Measurements from ENCODE around the gene CDX1. TPM values are rescaled to one million over a fixed set of nuclear protein-coding genes. Genes with fewer than 3 reads are reported as not detected.

The CDX1 gene
- total RNA-seq, 1 experiment from 2014 or later: not detected

DNA sequence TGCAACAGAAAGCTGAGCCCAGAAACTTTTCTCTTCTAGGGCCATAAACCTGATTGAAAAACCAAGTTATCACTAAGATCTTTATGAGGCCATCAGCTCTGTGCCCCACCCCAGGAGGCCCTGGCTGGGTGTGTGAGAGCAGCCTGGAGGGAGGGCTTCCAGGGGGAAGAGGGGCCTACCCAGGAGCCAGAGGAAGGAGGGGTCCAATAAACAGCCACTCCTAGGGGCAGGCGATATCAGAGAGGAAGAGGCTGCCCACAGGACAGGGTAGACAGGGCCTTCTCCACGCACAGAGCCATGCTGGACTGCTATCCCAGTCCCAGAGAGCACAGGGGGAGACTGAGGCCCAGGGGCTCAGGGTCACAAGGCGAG is 4.5 kb upstream of the CDX1 start:
- DNase-seq (ENCODE audit: low read depth): no peak

DNA sequence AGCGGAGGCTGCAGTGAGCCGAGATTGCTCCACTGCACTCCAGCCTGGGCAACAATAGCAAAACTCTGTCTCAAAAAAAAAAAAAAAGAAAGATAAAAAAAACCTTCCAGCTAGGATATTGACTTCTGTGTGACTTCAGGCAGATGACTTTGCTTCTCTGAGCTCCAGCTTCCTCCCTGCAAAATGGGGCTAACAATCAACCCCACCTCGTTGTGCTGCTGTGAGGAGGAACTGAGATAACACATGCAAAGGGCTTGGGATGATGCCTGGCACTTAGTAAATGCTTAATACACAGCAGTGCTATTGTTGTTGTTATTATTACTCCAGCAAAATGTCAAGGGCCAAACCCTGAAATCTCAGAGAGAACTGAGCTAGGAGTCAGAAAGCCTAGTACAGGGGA is 3.5 kb upstream of the CDX1 start:
- DNase-seq (ENCODE audit: low read depth): no peak

DNA sequence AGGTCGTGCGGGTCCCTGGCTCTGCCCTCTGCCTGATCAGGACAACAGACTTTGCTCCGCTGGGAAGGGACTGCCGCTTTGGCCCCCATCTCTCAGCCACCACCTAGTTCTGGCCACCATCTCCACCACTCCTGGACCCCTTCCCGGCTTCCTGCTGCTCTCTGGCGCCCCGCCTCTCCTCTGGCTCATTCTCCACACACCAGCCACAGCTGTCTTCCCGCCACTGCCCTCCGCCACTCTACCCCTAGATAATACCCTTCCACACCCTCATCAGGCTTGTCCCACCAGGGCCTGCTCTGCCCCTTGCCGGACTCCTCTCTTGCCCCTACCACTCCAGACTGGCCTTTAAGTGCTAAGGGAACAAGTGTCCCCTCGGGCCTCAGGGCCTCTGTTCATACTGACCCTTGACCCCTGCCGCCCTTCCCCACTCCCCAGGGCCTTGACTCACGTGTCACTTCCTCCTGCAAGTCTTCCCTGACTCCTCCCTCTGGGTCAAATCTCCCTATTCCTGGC is 3.0 kb upstream of the CDX1 start:
- no peak for DNase-seq (ENCODE audit: low read depth)

DNA sequence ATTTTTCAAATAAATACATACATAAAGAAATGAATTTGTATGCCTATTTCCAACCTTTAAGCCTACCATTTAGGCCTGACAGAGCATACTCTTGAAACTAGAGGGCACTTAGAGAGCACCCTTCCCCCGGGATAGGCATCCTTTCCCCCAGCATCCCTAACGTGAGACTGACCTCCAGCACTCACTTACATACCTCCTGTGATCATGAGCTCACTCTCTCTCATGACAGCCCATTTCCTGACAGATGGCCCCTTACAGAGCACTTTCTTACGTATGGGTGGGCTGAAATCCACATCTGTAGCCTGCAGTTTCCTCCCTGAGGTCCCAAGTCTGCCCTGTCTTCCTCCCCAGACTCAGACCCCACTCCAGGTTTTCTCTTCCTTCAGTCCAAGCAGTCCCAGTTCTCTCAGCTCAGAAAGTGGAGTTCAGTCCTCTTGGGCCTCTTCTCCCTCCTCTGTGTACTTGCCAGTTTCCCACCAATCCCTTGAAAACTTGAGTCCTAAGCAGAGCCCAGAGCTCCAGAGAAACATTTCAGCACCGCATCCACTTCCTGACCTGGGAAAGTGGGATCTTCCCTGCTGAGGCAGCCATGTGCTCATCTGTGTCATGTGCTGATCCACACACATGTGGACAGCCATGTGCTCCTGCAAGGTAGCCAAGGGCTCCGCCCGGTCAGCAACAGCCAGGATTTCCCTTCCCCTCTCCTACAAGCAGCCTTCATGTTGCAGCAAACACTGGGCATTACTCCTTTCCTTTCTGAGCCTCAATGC is 2.2 kb upstream of the CDX1 start:
- DNase-seq (ENCODE audit: low read depth): no peak

DNA sequence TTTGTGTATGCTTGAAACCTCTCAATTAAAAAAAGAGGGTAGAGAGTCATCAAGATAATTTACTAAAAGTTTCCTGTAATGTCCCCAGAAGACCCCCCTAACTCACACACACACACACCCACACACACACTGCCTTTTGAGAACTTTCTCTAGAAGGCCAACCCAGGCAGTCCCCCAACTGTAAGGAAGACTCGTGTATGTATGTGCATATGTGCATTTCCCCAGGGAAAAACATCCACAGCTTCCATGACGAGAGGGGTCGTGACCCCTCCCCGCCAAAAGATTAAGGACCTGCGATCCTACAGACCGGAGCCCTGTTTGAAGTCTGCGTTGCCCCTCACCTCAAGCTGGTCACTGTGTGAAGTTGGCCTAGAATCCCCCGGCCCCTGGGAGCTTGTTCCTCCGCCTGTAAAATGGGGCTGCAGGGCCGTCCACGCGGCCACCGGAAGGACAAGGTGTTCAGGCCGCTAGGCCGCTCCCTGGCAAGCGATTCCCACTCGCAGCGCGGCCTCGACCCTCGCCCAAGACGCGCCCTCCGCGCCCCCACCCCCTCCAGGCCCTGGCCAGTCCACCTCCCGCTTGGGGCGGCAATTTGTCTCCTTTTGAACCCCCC is 435 bp upstream of the CDX1 start:
- DNase-seq (ENCODE audit: low read depth): no peak

DNA sequence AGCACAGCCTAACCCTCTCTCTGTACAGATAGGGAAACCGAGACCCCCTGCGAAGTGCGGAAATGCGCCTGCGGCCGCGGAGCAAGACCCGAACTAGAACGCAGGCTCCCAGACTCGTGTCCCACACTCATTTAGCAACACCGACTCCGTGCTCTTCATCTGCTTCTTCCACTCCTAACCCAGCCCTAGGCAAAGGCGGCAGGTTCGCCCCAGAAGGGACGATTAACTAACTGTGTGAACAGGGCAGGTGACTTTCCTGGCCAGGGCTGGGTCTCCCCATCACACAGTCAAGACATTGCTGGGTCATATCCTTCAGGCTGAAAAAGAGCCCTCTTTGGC is 903 bp downstream of the CDX1 start:
- DNase-seq (ENCODE audit: low read depth): no peak

DNA sequence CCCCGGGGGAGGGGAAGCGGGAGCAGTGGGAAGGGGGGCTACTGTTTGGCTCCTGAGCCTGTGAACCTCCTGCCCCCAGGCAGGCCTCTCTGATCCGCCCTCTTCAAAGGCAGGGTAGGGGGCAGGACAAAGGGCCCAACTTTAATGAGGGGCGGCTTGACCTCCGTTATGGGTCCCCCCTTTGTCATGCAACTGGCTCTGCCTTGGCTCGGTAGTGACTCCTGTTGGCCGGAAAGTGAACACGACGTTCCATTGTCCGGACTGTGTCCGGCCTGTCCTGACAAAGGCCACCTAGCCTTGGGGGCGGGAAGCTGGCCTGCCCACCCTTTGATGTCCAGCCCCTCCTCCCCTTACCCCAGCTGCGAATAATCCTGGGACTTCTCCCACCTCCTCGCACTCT is 1.3 kb downstream of the CDX1 start:
- DNase-seq (ENCODE audit: low read depth): no peak

DNA sequence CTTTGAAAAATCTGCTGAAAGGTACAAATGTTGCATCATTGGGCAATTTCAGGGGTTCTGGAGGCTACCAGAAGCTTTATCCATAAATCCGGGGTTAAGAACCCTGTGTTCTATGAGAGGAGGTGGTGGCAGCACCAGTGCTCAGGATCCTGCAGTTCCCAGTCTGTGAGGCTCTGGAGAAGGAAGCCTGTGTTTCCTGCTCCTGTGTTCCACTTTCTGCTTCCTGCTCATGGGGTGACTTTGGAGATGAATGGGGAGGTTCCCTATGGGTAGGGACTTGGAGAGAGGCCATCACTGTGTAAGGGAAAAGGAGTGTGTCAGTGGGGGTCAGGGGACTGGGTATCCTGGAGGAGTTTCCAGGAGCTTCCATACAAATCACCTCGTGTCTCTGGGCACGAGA is 2.3 kb downstream of the CDX1 start:
- no peak for DNase-seq (ENCODE audit: low read depth)

DNA sequence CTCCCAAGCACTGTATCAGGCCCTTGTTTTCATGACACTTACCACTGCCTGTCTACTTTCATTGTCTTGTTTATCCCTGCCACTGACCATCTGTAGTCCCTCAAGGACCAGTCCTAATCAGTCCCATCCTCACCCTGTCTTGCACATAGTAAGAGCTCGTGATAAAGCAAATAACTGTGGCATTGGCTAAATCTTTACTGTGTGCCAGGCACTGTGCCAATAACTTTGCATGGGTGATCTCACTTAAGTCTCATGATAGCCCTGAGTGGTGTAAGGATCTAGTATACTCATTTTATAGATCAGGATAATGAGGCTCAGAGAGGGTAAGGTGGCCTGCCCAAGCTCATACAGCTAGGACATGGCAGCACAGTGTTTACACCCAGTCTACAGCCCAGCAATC is 5.6 kb downstream of the CDX1 start:
- DNase-seq (ENCODE audit: low read depth): no peak

DNA sequence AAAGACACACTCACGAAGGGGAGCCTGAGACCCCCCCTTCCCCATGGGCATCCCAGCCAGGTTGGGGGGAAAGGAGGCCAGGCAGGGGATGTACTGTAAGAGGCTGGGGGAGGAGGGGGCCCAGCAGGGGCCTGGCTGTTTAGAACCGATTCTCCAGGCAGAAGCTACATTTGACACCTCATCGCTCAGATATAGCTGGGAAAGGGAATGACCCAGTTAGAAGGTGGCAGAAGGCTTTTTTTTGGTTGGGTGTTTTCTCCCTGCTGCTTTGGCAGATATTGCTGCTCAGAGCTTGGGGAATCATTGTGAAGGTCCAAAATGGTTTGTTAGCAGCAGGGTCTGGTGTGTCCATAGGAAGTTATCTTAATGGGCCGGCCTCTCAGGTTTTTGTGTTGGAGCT is 6.0 kb downstream of the CDX1 start:
- DNase-seq (ENCODE audit: low read depth): no peak

DNA sequence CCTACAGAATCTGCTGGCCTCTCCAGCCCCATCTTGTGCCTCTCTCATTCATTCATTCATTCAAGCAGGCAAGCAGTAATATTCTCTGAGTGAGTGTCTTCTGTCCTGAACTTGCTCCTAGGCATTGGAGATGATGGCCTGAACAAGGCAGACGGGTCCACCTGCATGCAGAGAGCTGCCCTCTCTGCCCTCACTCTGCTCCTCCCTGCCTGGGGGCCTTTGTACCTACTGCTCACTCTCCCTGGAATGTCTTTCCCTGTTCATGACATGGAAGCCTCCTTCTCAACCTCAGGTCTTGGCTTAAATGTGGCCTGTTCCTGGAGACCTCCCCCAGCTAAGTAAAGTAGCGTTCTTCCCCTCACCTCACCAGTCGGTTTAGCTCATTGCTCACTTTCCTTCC is 6.6 kb downstream of the CDX1 start:
- DNase-seq (ENCODE audit: low read depth): no peak

DNA sequence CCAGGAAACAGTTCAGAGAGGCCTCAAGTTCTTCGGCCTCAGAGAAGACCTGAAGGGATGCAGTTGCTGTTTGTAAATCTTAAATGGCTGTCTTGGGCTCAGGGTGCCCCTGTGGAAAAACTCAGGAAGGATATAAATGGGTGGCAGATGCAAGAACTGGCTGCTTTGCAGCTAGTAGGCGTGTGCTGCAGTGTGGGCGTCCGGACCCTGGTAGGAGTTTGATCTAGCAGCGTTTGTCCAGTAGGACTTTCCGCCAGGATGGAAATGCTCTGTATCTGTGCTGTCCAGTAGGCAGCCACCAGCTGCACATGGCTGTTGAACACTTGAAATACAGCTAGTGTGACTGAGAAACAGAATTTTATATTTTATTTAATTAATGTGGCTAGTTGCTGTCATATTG is 7.7 kb downstream of the CDX1 start:
- no peak for DNase-seq (ENCODE audit: low read depth)

DNA sequence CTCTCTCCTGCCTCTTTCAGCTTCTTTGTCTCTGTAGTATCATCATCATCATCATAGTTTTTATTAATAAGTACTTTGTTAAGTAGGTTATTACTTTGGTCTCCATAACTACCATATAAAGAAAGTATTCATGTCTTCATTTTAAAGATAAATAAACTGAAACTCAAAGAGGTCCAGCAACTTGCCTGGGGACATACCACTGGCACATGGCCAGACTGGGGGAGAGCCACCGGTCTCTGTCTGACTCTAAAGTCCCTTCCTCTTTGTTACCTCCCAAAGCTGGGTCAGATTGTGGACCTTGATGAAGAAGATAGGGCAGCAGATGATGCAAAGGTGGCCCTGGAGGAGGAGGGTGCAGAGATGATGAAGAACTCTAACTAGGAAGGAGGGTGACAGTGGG is 8.5 kb downstream of the CDX1 start:
- DNase-seq (ENCODE audit: low read depth): no peak

DNA sequence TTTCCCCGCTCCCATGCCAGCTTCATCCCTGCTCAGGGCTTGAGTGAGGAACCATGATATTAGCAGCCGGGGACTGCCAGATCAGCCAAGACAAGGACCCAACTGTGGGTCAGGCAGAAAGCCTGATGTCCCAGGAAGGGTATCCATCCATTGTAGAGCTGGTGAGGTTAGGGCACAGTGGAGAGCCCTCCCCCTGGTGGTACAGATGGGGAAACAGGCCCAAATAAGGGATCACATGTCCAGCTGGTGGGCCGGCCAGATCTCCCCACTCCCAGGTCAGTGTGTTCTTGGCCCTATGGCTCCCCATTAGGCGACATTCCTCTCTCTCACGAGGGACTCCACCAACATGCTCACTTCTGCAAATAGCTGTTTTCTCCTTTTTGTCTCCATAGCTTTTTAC is 9.0 kb downstream of the CDX1 start:
- peak; percentile 27 for DNase-seq (ENCODE audit: low read depth)

DNA sequence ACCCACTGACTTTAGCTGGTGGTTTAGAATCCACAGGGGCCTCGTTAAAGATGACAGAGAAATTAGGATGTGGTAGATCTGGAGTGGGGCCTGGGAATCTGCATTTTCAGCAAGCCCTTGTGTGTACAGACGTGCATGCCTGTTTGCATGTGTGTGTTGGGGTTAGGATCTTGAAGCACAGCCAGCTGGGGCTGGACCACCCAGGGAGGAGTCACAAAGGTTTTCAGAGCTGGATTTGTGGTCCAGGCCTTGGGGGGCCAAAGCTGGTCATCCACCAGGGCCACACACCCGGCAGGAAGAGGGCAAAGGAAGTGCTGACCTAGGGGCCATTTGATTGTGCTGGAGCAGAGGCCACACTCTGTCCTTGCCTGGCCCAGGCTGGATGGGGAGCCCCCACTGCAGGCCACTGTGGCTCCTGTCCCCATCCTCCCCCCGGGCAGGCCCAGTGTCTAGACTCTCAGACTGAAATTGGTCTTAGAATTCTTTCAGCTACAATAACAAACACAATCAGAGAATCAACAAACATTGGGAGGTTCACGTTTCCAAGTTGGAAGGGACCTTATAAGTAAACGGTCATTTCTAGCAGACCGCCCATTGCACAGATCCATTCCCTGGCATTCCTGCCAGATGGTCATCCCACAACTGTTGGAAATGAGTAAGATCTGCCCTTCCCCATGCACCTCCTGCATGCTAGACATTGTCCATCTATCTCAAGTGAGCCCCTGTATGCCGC is 10.3 kb downstream of the CDX1 start:
- no peak for DNase-seq (ENCODE audit: low read depth)

DNA sequence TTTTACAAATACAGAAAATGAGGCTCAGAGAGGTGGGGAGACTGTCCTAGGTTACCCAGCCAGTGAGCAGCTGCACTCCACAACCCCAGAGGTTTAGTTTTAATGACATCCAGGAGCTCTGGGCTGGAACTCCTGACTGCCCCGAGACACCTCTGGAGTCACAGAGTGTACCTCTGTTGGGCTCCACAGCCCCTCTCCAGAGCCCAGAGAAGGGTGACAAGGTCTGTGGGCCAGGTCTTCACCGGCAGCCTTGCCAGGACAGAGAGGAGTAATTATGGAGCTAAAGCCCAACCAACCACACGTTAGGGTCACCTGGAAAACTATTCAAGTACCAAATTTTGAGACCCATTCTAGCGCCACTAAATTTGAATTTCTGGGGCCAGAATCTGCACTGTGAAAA is 11.1 kb downstream of the CDX1 start:
- no peak for DNase-seq (ENCODE audit: low read depth)

DNA sequence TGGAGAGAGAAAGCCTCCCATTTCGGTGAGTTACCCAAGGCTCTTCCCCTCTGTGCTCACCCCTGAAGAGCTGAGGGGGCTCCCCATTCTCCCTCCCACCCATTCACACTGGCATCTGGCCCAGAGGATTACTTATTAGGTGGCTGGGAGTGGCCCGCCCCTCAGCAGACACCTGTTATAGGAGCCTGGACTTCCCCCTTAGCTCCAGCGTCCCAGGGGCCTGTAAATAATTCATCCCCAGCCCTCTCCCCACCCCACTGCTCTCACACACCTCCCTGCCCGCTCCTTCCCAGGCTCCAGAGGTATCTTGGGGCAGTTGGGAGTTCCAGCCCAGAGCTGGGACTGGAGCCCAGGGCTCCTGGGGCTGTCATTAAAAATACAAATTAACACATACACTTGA is 11.7 kb downstream of the CDX1 start:
- DNase-seq (ENCODE audit: low read depth): no peak

DNA sequence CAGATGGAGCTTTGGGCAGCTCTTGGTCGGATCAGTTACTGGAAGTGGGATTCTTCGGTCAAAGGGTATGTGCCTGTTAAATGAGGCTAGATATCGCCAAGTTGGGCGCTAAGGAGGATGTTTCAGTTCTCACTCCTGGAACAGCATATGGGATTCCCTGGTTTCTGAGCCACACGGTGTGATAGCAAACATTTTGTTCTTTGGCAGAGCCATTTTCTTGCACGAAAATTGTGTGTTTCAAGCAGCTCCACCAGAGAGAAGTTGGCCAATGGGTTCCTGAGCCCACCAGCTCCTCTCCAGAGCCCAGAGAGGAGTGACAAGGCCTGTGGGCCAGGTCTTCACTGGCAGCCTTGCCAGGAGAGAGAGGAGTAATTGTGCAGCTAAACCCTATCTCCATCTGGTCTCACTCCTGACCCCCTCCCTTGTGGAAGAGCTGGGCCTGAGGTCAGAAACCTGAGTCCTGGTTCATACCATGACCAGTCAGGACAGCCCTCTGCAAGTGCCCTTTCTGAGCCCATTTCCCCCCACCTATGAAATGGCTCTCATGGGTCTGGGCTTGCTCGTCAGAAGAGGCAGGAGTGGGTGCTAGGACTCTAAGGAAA is 12.5 kb downstream of the CDX1 start:
- no peak for DNase-seq (ENCODE audit: low read depth)

DNA sequence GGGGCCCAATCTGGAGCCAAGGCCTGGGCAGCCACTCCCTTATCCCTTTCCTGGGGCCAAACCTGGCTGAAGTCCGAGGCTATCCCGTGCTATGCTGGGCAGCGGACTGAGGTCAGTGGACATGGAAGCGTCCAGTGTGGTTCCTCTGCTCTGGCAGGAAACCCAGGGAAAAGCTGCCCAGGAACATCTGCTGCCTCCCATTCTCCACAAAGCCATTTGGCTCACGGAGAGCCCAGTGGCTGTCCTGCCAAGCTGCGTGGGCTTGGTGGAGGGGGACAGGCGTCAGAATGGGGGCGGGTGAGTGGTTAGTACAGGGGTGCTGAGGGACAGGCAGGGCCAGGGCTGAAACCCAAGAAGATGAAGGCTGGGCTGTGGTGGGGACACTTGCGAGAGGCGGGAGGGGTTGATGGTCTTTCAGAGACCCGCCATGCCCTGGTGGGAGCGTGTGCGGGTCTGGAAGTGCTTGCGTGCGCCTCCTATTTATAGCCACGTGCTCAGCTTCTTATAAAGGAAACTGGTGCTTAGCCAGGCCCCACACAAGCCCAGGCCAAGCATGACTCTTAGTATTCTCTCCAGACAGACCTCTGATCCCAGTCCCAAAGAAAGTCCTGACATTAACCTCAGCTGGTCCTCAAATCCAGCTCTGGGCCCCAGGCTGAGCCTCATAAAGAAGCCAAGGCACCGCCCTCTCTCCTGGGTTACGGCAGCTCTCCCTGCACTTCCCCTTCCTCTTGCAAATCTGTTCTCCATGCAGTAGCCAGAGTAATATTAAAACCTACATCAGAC is 13.9 kb downstream of the CDX1 start:
- no peak for DNase-seq (ENCODE audit: low read depth)

DNA sequence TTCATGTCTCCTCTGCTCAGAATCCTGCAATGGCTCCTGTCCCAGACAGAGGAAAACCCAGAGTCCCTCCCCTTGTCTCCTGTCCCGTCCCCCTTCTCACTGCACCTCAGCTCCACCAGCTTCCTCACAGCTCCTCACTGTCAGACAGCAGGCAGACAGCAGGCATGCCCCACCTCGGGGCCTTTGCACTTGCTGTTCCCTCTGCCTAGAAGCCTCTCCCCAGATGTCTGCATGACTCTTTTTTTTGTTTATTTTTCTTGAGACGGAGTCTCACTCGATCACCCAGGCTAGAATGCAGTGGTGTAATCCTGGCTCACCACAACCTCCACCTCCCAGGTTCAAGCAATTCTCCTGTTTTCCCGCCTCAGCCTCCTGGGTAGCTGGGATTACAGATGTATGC is 14.4 kb downstream of the CDX1 start:
- DNase-seq (ENCODE audit: low read depth): no peak

DNA sequence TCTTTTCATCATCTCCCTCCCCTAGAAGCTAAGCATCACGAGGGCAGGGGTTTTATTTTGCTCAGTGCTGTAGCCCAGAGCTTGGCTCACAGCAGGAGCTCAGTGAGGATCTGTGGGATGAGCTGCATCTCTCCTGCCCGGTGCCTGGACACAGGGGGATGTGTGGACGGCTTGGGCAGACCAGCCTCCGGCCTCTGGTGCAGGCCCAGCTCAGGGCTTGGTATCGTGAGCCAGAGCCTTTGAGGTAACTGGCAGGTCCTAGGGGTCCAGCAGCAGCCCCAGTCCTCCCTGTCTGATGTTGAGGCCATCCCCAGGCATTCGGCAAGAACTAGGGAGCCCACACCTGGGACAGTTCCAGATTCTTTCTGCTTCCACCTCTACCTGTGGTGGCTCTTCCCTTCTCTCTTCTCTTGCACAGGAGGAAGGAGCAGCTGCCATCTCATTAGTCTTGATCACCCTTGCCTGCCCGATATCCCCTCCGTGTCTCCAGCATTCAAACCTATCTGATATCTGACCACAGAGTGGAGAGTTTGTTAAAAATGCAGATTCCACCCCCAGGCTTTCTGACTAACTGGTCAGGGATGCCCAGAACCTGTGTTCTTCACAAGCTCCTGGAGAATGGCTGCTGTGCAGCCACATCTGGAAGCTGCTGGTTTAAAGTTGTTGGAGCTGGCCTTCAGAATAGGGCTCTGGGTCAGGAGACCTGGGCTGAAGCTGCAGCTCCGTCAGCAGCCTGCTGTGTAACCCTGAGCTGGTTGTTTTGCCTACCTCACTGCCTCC is 15.4 kb downstream of the CDX1 start:
- no peak for DNase-seq (ENCODE audit: low read depth)

Data from LHCN-M2 (cell line).